ENCODE measurements around the gene PKP1. TPM values are rescaled to one million over a fixed set of nuclear protein-coding genes. Genes with fewer than 3 reads are reported as not detected.
"Not testable (repeated sequence)": the region's sequence is repeated elsewhere in the genome, so short reads cannot be mapped to it uniquely, and the experiment has no call there.

PKP1 gene, protein sequence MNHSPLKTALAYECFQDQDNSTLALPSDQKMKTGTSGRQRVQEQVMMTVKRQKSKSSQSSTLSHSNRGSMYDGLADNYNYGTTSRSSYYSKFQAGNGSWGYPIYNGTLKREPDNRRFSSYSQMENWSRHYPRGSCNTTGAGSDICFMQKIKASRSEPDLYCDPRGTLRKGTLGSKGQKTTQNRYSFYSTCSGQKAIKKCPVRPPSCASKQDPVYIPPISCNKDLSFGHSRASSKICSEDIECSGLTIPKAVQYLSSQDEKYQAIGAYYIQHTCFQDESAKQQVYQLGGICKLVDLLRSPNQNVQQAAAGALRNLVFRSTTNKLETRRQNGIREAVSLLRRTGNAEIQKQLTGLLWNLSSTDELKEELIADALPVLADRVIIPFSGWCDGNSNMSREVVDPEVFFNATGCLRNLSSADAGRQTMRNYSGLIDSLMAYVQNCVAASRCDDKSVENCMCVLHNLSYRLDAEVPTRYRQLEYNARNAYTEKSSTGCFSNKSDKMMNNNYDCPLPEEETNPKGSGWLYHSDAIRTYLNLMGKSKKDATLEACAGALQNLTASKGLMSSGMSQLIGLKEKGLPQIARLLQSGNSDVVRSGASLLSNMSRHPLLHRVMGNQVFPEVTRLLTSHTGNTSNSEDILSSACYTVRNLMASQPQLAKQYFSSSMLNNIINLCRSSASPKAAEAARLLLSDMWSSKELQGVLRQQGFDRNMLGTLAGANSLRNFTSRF
- 163 to 301 TPM (median 169 TPM) in 3 replicates for polyA plus RNA-seq
- 262 TPM for polyA plus RNA-seq (2011; ENCODE audit: low read depth)
- 168 and 222 TPM in 2 replicates for polyA plus RNA-seq (2011; cell fraction: cytosol; rRNA removed)
- 418 and 503 TPM in 2 replicates for polyA plus RNA-seq (2011; cell fraction: nucleus; rRNA removed)
- polyA plus RNA-seq (2012; ENCODE audit: low replicate concordance): 160 and 587 TPM in 2 replicates
- 263 to 433 TPM (median 366 TPM) in 3 replicates for polyA minus RNA-seq
- 238 TPM for polyA minus RNA-seq (2011; cell fraction: cytosol; rRNA and poly(A)+ RNA removed)
- 239 and 304 TPM in 2 replicates for polyA minus RNA-seq (2011; cell fraction: nucleus; rRNA and poly(A)+ RNA removed)

- no peak for DNase-seq (ENCODE audit: low read depth, low spot score)
- no peaks in the 10 kb centered on the region for H3K27me3 ChIP-seq (ENCODE audit: control insufficient read depth, extremely low read depth, insufficient read depth, low read length)
- no peak for TF ChIP-seq CTCF (optimal IDR thresholded peaks at IDR 0.05 in 1 of 3, IDR thresholded peaks at IDR 0.05 in 1 of 3, conservative IDR thresholded peaks at IDR 0.05 in 1 of 3; ENCODE audit: extremely low read depth in 1 of 3, insufficient read depth in 2 of 3, low read length in 3 of 3)
- TF ChIP-seq EZH2 (IDR thresholded peaks at IDR 0.05; ENCODE audit: low read length): no peak
Measured at GRCh38 chr1:201282931-201283829, at the start of gene PKP1. TSS of gene PKP1 (plus strand) at chr1:201283506. CDS start at chr1:201283703, 197 bp downstream.

GRCh38 chr1:201239646-201240045 is 43.7 kb upstream of the PKP1 start:
- dilution Hi-C loops (cut with MboI; ENCODE audit: extremely low pct_ligation_motif_present, low sequenced_read_pairs); H3K4me1 ChIP-seq (ENCODE audit: control insufficient read depth, extremely low read depth, insufficient read depth, low read length); FAIRE-seq; H4K20me1 ChIP-seq (ENCODE audit: control insufficient read depth, extremely low read depth, insufficient read depth, low read length); H3K27ac ChIP-seq (ENCODE audit: control insufficient read depth, insufficient read depth, low read length); H3K27me3 ChIP-seq (ENCODE audit: control insufficient read depth, extremely low read depth, insufficient read depth, low read length); H3K9ac ChIP-seq (ENCODE audit: control insufficient read depth, extremely low read depth, insufficient read depth, low read length); DNase-seq (ENCODE audit: low read depth, low spot score); H3K9me1 ChIP-seq (ENCODE audit: control insufficient read depth, extremely low read depth, insufficient read depth, low read length); H3K9me3 ChIP-seq (ENCODE audit: control insufficient read depth, low read depth, low read length); H2AFZ ChIP-seq (ENCODE audit: control insufficient read depth, low read length); H3K4me2 ChIP-seq (ENCODE audit: control insufficient read depth, extremely low read depth, insufficient read depth, low read depth, low read length); H3K4me3 ChIP-seq (ENCODE audit: control insufficient read depth in 2 of 3, extremely low read depth in 1 of 3, insufficient read depth in 2 of 3, low read depth in 1 of 3, low read length in 3 of 3); H3K79me2 ChIP-seq (ENCODE audit: control insufficient read depth, insufficient read depth, low read length); H3K36me3 ChIP-seq (ENCODE audit: control insufficient read depth in 2 of 2, extremely low read depth in 1 of 2, insufficient read depth in 2 of 2, low read length in 2 of 2): not testable (repeated sequence)

More at GRCh38 chr1:201282931-201283829, at the start of gene PKP1:
- Histone ChIP-seq H2AFZ (ENCODE audit: control insufficient read depth, low read length) (peak within 1 kb of the TSS; percentile 31), H3K79me2 (ENCODE audit: control insufficient read depth, insufficient read depth, low read length) (peaks cover 53% of the 10 kb centered on the region), H4K20me1 (ENCODE audit: control insufficient read depth, extremely low read depth, insufficient read depth, low read length) (no peaks in the 10 kb centered on the region), H3K4me2 (ENCODE audit: control insufficient read depth, extremely low read depth, insufficient read depth, low read depth, low read length) (peak within 1 kb of the TSS; percentile 87), H3K4me1 (ENCODE audit: control insufficient read depth, extremely low read depth, insufficient read depth, low read length) (peaks cover 35% of the 10 kb centered on the region), H3K27ac (ENCODE audit: control insufficient read depth, insufficient read depth, low read length) (peak within 1 kb of the TSS; percentile 91), H3K9me1 (ENCODE audit: control insufficient read depth, extremely low read depth, insufficient read depth, low read length) (peaks cover 2% of the 10 kb centered on the region), H3K4me3 (ENCODE audit: control insufficient read depth in 2 of 3, extremely low read depth in 1 of 3, insufficient read depth in 2 of 3, low read depth in 1 of 3, low read length in 3 of 3) (peak within 1 kb of the TSS; percentile 86 to 92 (median 91)), H3K9ac (ENCODE audit: control insufficient read depth, extremely low read depth, insufficient read depth, low read length) (peak within 1 kb of the TSS; percentile 97), H3K36me3 (ENCODE audit: control insufficient read depth in 2 of 2, extremely low read depth in 1 of 2, insufficient read depth in 2 of 2, low read length in 2 of 2) (peaks cover 9 to 18% of the 10 kb centered on the region in 2 experiments), H3K9me3 (ENCODE audit: control insufficient read depth, low read depth, low read length) (no peaks in the 10 kb centered on the region)
- dilution Hi-C loops (cut with MboI; ENCODE audit: extremely low pct_ligation_motif_present, low sequenced_read_pairs): no loop called here
- peak; percentile 65 for FAIRE-seq
